ENCODE data around the gene TPSB2.
A peak's percentile ranks its signal among the peaks of the same experiment; 100 is the strongest.
"Not testable (repeated sequence)": the region's sequence is repeated elsewhere in the genome, so short reads cannot be mapped to it uniquely, and the experiment has no call there.

TPSB2 gene

DNA sequence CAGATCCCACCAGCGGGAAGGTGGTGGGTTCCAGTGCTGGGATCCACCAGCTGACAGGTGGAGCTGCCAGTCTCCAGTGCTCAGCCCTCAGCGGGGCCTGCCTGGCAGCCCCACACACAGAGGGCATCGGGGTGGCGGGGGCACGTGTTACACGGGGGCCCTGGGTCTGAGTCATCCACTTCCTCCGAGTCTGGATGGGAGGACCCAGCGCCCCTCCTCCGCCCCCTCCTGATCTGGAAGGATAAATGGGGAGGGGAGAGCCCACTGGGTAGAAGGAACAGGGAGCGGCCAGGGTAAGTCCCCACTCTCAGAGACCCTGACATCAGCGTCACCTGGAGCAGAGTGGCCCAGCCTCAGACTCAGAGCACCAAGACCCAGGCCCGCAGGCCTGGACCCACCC is 10.5 kb upstream of the TPSB2 start, which contains the start of gene TPSAB1:
TSS of gene TPSAB1 (plus strand) at position 270 of the 400 bp plus-strand sequence. CDS start 234 bp downstream, outside the sequence.
- not testable (repeated sequence) for DNase-seq, ATAC-seq

DNA sequence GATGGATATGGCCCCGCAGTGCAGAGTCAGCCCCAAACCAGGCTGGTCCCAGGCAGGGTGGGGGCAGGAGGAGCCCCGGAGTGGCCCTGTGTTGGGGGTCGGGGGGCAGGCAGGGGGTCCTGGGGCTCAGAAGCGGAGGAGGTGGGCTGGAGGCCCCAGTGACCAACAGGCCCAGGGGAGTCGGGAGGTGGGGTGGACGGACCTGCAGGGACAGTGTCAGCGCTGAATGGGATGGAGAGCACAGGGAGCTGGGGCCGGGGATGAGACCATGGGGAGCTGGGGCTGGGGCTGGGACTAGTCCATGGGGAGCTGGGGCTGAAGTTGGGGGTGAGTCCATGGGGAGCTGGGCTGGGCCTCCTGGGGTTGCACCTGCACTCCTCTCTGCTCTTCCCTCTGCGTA is 9.6 kb upstream of the TPSB2 start:
- not testable (repeated sequence) for DNase-seq, ATAC-seq

DNA sequence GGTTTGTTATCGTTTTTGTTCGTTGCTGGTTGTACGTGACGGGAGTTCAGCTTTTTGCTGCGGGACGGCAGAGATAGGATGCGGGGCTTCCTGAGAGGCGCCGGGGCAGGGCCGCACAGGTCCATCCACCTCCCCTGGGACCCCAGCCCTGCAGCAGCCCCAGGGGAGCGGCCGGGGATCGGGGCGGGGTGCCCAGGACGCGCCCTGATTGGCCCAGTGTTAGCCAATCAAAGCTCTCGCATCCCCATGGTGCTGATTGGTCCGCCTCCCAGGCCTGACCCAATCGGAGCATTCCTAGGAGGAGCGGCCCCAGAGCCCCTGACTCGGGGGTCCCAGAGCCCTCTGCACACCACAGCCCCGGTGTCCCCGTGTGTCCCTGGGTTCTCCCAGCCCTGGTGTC is 8.9 kb upstream of the TPSB2 start:
- not testable (repeated sequence) for ATAC-seq, DNase-seq

DNA sequence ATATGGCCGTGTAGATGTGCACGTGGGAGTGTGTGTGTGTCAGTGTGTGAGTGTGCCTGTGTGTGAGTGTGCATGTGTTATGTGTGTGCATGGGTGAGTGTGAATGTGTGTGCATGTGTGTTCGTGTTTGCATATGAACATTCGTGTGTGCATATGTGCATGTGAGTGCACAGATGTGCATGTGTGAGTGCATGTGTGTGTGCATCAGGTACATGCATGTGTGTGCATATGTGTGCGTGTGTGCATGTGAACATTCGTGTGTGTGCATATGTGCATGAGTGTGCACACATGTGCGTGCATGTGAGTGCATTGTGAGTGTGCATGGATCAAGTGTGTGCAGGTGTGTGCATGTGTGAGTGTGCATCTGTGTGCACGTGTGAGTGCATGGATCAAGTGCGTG is 8.0 kb upstream of the TPSB2 start:
- no peak for DNase-seq
- ATAC-seq, result no peak

DNA sequence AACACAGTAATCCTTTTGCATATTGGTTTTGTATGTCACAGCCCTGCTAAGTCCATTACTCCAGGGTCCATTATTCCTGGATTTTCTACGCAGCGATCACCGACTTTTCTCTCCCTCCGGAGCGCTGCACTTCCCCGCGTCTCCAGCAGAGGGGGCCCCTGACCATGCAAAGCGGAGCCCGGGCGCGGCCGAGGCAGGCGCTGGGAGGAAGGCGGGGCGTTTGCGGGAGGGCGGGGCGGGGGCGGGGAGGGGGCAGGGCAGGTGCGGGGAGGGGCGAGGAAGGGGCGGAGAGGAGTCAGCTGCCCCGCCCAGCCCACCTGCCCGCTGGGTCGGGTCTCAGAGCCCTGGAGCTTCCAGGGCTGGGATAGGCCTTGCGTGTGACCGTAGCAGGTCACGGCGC is 6.7 kb upstream of the TPSB2 start:
- DNase-seq, result not testable (repeated sequence)
- peak; percentile 56 for ATAC-seq

DNA sequence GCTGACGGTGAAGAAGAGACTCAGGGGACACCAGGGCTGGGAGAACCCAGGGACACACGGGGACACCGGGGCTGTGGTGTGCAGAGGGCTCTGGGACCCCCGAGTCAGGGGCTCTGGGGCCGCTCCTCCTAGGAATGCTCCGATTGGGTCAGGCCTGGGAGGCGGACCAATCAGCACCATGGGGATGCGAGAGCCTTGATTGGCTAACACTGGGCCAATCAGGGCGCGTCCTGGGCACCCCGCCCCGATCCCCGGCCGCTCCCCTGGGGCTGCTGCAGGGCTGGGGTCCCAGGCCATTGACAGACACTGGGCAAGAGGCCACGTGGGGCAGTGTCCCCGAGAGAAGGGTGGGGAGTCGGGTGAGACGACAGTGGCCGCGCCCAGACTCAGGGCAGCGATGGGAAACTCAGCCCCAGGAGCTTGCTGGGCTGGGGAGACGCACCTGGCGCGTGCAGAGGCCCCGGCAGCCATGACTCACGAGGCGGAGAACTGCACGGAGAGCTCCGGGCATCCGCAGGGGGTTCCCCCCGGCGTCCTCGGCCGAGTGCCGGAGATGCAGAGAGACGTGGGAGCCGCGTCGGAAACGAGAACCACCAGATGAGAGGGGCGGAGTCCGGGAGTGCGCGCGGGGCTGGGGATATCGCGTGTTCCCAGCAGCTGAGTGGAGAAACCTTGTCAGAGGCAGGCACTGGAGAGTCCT is 2.2 kb upstream of the TPSB2 start:
- not testable (repeated sequence) for ATAC-seq, DNase-seq

DNA sequence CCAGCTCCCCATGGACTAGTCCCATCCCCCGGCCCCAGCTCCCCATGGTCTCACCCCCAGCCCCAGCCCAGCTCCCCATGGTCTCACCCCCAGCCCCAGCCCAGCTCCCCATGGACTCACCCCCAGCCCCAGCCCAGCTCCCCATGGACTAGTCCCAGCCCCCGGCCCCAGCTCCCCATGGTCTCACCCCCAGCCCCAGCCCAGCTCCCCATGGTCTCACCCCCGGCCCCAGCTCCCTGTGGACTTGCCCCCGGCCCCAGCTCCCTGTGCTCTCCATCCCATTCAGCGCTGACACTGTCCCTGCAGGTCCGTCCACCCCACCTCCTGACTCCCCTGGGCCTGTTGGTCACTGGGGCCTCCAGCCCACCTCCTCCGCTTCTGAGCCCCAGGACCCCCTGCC is 1.3 kb upstream of the TPSB2 start:
- not testable (repeated sequence) for DNase-seq, ATAC-seq

DNA sequence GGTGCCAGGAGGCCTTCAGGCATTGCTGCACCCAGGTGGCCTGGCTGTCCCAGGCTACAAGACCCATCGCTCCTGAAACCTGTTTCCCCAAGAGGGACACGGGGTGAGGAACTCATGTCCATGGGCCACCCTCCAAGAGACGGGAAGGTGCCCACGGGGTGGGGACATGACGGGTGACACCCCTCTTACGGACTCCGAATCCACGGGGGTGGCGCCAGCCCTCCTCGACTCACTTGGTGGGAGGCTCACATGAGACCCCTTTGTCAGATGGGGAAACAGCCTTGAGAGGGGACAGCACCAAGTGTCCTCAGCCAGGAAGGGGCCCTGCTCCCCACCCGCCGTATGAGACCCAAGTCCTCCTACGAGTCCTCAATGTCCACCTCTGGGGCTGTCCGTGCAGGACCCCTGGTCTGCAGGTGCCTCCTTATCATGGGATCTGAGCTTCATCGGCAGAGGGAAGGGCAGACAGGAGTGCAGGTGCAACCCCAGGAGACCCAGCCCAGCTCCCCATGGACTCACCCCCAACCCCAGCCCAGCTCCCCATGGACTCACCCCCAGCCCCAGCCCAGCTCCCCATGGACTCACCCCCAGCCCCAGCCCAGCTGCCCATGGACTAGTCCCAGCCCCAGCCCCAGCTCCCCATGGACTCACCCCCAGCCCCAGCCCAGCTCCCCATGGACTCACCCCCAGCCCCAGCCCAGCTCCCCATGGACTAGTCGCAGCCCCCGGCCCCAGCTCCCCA is 658 bp upstream of the TPSB2 start:
- not testable (repeated sequence) for DNase-seq, ATAC-seq

DNA sequence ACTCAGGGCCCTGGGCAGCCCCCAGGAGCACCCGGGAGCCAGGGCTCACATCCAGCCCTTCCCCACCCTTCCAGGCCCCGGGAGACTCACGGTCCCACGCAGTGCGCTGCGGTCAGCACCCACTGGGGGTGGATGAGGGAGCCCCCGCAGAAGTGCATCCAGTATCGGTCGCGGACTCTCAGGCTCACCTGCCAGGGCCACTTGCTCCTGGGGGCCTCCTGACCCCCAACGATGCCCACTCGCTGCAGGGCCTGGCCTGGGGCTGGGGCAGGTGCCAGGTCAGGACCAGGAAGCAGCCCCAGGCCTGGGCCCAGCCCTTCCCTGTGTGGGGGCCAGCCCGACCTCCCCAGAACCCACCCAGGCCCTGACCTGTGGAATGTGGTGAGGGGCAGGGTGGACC is 508 bp downstream of the TPSB2 start:
- not testable (repeated sequence) for ATAC-seq, DNase-seq

DNA sequence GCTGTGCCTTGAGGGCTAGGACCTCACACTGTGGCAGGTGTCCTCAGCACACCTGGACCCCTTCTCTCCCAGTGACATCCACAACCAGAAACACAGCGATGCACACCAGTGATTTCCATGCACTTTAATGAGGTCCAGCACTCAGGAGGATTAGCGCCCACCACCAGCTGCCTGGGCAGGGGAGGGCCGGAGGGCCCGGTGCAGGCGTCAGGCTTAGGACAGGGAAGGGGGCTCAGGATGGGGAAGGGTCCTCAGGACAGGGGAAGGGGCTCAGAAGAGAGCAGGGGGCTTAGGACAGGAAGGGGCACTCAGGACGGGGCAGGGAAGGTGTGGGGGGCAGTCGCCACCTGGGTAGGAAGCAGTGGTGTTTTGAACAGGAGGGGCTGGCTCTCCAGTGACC is 1.8 kb downstream of the TPSB2 start:
- not testable (repeated sequence) for DNase-seq, ATAC-seq

DNA sequence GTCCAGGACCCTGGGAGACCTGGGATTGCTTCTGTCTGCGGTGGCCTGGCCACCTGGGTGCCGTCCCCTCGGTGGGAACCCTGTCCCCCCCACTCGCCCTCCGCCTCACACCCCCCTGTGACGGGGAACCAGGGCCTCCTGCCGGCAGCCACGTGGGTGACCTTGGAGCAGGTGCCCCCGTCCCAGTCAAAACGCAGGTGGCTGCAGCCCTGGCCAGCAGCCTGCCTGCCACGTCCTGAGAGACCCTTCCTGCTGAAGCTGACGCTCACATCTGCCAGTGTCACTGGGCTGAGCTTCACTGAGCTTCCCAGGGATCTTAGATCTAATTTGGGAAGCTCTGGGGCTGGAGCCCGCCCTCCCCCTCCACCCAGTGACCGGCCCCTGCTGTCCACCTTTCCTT is 3.3 kb downstream of the TPSB2 start:
- DNase-seq, ATAC-seq: not testable (repeated sequence)

DNA sequence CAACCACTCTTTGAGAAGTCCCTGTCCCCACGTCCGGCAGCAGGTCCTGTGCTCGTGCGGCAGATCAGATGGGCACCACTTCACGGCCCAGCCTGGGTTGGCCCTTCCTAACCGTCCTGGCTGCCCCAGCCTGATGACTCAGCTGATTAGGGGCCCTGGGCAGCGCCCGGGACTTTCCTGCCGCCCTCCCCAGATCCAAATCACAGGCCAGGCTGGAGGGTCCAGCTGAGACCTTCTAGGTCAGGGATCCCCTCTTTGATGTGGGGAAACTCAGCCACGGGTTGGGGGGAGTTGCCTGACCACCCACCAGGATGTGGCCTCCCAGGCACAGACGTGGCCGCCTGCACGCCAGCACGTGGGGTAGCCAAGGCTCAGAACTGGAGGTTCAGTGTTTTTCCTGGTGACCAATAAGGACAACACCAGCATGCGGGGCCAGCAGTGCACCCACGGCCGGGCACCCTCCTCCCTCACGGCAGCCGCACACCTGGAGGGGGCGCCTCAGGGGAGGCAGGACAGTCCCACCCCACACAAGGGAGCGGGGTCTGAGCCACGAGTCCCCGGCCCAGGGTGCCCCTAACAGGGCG is 4.2 kb downstream of the TPSB2 start:
- DNase-seq, ATAC-seq: not testable (repeated sequence)

DNA sequence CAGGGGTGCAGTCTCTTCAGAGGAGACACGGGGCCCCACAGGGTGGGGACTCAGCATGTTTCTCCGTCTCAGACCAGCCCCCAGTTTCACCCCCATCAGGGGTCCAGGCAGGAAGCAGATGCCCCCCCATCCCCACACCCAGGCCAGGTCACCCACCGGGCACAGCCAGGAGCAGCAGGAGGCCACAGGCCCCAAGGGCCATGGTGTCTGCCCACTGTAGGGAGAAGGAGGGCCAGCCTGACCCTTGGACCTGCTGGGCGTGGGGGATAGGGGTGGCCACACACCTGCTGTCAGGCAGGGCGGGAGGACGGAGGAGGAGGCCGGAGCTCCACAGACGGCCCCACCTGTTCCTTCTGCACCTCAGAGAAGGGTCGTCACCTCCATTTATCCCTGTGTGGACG is 4.9 kb downstream of the TPSB2 start, which contains the start of gene TPSG1:
TSS of gene TPSG1 (minus strand) at position 218 of the 401 bp plus-strand sequence. CDS start at position 202, 16 bp downstream.
- DNase-seq (no peak), ATAC-seq (no peak)

DNA sequence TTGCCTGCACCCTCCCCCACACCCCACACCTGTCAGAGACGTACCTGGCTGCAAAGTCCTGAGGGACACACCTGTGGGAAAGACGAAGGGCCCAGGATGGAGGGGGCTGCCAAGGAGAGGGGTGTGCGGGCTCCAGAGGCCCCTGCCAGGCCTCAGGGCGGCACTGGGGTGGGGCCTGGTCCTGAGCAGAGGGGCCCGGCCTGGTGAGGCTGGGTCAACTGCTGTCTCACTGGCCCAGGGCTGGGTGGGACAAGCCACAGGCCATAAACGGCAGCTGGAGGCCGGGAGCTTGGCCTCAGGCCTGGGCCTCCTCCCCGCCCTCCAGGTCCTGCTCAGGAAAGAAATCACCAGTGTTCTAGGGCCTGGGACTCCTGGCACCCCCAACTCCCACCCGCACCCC is 5.4 kb downstream of the TPSB2 start:
- no peak for DNase-seq

DNA sequence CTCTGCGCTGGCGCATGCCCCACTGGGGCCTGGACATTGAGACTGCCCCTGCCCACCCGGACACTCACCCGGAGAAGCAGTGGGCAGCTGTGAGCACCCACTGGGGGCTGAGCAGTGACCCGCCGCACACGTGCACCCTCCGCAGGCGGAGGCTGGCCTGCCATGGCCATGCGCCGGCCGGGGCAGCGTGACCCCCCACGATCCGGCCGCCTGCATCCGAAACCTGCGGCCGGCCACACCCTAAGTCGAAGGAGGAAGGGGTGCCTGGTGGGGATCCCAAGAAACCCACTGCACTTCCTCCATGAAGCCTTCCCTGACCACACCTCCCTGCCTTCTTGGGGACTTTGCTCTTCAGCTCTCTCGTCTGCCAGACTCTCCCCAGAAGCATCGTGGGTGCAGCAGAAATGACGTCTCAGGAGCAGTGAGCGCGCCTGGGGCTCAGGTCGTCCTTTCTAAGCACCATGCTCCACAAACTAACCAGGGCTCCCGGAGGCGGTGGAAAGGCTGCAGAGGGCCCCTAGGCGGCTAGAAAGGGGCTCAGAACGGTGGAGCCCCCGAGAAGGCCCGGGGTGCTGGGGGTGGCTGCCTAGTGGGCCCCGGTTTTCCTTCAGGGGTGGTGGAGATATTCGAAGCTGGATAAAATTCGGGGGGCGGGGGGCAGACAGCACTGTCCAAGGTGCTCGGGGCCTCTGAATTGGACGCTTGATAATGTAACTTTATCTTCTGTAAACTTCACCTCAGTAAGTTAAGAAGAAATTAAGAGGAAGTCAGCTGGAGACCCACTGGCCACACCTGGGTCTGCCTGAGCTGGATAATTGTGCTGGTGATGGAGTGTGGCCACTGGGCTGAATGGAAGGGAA is 6.4 kb downstream of the TPSB2 start:
- ATAC-seq (no peak), DNase-seq (no peak)

More for the DNA sequence above, 5.4 kb downstream of the TPSB2 start:
- ATAC-seq, result no peak

DNA sequence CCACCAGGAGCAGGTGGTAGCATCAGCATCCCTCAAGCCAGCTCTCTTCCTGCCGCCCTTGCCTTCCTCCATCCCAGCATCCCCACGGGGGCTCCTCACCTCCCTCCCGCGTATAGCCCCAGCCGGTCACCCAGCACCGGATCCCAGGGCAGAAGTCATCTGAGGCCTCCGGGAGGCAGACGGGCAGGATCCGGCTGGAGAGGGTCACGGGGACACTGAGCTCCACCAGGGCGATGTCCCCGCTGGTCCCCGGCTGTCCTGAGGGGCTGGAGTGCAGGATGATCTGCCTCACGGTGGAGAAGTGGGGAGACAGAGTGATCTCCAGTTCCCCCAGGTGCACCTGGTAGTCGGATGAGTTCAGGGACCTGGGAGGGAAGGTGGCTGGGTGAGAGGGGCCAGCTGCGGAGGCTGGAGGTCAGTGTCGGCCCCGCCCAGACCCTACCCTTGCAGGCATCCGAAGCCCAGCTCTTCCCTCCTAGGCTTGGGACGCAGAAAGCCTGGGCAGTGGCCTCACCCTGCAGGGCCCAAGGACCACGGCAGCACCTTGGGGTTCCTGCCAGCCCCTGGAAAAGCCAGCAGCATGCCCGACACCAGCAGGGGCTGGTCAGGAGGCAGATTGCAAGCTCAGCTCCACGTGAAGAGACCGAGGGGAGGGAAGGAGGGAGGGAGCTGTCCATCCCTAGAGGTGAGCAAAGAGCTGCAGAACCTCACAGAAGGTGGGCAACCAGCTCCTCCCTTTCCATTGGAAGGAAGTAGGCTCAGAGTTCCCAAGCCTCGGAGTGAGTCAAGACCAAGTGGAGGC is 7.2 kb downstream of the TPSB2 start:
- no peak for DNase-seq
- no peak for ATAC-seq

DNA sequence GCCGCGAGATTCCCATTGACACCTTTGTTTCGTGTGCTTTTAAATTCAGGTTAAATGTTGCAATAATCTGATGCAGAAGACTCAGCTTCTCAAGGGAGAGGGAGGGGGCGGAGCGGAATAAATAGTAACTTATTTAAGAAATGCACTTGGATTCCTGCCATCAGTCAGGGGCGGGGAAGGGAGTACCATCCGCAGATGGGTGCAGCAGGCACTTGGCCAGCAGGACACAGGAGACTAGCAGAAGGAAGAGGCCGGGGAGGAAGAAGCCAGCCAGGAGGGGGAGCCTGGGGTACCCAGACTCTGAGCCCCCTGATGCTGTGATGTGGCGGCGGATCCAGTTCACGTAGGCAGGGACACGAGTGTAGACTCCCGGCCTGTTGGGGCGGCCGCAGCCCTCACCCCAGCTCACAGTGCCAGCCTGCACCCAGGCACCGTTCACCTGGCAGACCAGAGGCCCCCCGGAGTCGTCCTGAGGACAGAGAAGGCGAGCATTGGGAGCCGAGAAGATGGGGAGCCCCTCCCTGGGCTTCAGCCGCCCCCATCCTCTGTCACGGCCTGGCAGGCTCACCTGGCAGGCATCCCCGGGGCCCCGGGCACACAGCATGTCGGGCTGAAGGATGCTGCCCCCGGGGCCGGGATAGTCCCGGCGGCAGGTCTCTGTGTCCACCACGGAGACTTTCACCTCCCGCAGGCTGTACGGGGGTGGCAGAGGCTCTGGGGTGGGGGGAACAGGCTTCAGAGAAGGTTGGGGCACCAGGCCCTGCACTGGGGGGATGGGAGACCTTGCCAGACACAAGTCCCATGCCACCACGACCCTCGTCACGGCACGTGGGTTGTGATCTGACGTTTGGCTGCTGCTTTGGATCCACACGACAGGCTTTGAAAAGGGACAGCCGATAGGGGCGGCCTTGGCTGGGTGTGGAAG is 8.1 kb downstream of the TPSB2 start:
- no peak for DNase-seq
- no peak for ATAC-seq

DNA sequence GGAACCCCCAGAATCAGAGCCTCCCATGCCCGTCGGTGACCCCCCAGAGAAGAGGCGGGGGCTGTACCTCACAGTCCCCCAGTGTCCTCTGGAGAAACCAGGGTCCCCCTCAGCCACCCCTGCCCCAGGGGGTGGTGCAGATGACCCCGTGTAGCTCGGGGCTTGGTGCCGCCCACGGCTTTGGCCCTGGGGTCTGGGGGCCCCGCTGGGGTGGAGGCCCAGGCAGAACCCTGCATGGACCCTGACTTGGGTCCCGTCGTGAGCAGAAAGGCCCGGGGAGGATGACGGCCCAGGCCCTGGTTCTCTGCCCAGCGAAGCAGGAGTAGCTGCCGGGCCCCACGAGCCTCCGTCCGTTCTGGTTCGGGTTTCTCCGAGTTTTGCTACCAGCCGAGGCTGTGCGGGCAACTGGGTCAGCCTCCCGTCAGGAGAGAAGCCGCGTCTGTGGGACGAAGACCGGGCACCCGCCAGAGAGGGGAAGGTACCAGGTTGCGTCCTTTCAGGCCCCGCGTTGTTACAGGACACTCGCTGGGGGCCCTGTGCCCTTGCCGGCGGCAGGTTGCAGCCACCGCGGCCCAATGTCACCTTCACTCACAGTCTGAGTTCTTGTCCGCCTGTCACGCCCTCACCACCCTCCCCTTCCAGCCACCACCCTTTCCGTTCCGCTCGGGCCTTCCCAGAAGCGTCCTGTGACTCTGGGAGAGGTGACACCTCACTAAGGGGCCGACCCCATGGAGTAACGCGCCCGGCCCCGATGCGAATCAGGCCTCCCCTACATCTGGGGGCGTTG is 8.9 kb downstream of the TPSB2 start:
- no peak for ATAC-seq
- no peak for DNase-seq

DNA sequence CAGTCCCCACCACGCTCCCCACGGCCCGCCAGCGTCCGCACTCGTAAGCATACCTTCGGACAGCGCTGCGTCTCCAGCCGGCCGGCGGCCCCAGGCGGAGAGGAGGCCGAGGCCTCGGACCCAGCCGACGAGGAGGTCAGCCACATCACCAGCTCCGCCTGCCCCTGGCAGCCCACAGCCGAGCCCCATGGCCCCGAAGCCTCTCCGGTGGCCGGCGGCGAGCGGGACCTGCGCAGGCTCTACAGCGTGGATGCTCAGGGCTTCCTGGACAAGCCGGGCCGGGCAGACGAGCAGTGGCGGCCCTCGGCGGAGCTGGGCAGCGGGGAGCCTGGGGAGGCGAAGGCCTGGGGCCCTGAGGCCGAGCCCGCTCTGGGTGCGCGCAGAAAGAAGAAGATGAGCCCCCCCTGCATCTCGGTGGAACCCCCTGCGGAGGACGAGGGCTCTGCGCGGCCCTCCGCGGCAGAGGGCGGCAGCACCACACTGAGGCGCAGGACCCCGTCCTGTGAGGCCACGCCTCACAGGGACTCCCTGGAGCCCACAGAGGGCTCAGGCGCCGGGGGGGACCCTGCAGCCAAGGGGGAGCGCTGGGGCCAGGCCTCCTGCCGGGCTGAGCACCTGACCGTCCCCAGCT is 9.8 kb downstream of the TPSB2 start:
- ATAC-seq (no peak), DNase-seq (no peak)
